Subcutaneous abdominal adipose tissue (tissue), 5 donors: ENCODE measurements around the gene ICE1.

Source experiments
- H3K27ac ChIP-seq: one replicate; pipeline ENCODE4 v1.7.0; 2013; ENCODE audit warnings: low read depth, mild to moderate bottlenecking, inconsistent platforms, low read length, moderate library complexity
- H3K27me3 ChIP-seq, 5 donors: one replicate each; pipeline ENCODE4 v1.7.0; 2013; ENCODE audit warnings: low read length in 5 of 5, inconsistent platforms in 1 of 5; ENCODE audit not compliant: control insufficient read depth in 5 of 5, insufficient read depth in 4 of 5
- H3K36me3 ChIP-seq, 5 donors: one replicate each; pipeline ENCODE4 v1.7.0; 2013; ENCODE audit warnings: low read length in 5 of 5; ENCODE audit not compliant: control insufficient read depth in 5 of 5, insufficient read depth in 5 of 5
- H3K4me1 ChIP-seq, 5 donors: one replicate each; pipeline ENCODE4 v1.7.0; 2013; ENCODE audit warnings: low read length in 5 of 5, mild to moderate bottlenecking in 3 of 5, moderate library complexity in 1 of 5; ENCODE audit not compliant: control insufficient read depth in 5 of 5, insufficient read depth in 5 of 5
- H3K4me3 ChIP-seq, 5 donors: one replicate each; pipeline ENCODE4 v1.7.0; 2013; ENCODE audit warnings: low read length in 5 of 5, low read depth in 1 of 5
- H3K9ac ChIP-seq, 5 donors: one replicate each; pipeline ENCODE4 v1.7.0; 2013; ENCODE audit warnings: low read length in 5 of 5, mild to moderate bottlenecking in 4 of 5, moderate library complexity in 3 of 5
- H3K9me3 ChIP-seq, 5 donors: one replicate each; pipeline ENCODE4 v1.7.0; 2013; ENCODE audit warnings: low read length in 5 of 5; ENCODE audit not compliant: control insufficient read depth in 5 of 5
- donor health status: healthy.
- donor health status: healthy.
- donor health status: healthy.
- donor health status: healthy.
- donor health status: healthy.

The ICE1 gene

GRCh38 chr5:5421961-5422818 lies at the start of gene ICE1:
Gene ICE1 (plus strand): TSS chr5:5422677. CDS start chr5:5422916, 239 bp downstream.
- H3K27me3 ChIP-seq: no peaks in the 10 kb centered on the region
- peak within 1 kb of the TSS; percentile 90 to 97 (median 92) for H3K4me3 ChIP-seq
- H3K9ac ChIP-seq: peak within 1 kb of the TSS; percentile 84 to 96 (median 94)
- peaks cover 16 to 44% (median 37%) of the 10 kb centered on the region in 5 donors for H3K4me1 ChIP-seq
- peak within 1 kb of the TSS; percentile 98 for H3K27ac ChIP-seq
- H3K36me3 ChIP-seq: no peaks in the 10 kb centered on the region
- no peaks in the 10 kb centered on the region for H3K9me3 ChIP-seq

GRCh38 chr5:5372930-5373329 lies 49.5 kb upstream of the ICE1 start:
- no peak overlapping the region for H3K27ac ChIP-seq
- no peak overlapping the region for H3K9ac ChIP-seq
- no peaks in the 10 kb centered on the region for H3K27me3 ChIP-seq
- H3K4me3 ChIP-seq: no peak overlapping the region
- H3K36me3 ChIP-seq: no peaks in the 10 kb centered on the region
- peaks cover 3 to 48% (median 32%) of the 10 kb centered on the region in 5 donors for H3K4me1 ChIP-seq
- no peaks in the 10 kb centered on the region for H3K9me3 ChIP-seq

- H3K27ac ChIP-seq: no peak overlapping the region
- H3K27me3 ChIP-seq: no peaks in the 10 kb centered on the region
- no peaks in the 10 kb centered on the region for H3K36me3 ChIP-seq
- H3K4me3 ChIP-seq: no peak overlapping the region
- no peaks in the 10 kb centered on the region for H3K9me3 ChIP-seq
- H3K4me1 ChIP-seq: peaks cover 3 to 49% (median 29%) of the 10 kb centered on the region in 5 donors
- no peak overlapping the region for H3K9ac ChIP-seq
Measured at GRCh38 chr5:5373351-5373989, 49.0 kb upstream of the ICE1 start.

GRCh38 chr5:5374009-5374715 lies 48.3 kb upstream of the ICE1 start:
- H3K27ac ChIP-seq: no peak overlapping the region
- no peak overlapping the region for H3K9ac ChIP-seq
- H3K27me3 ChIP-seq: no peaks in the 10 kb centered on the region
- H3K4me3 ChIP-seq: no peak overlapping the region
- H3K9me3 ChIP-seq: no peaks in the 10 kb centered on the region
- peaks cover 3 to 44% (median 22%) of the 10 kb centered on the region in 5 donors for H3K4me1 ChIP-seq
- no peaks in the 10 kb centered on the region for H3K36me3 ChIP-seq

- H3K9me3 ChIP-seq: no peaks in the 10 kb centered on the region
- H3K27ac ChIP-seq: no peak overlapping the region
- no peak overlapping the region for H3K9ac ChIP-seq
- H3K27me3 ChIP-seq: no peaks in the 10 kb centered on the region
- H3K4me1 ChIP-seq: peaks cover 1 to 25% (median 10%) of the 10 kb centered on the region in 5 donors
- H3K36me3 ChIP-seq: no peaks in the 10 kb centered on the region
- H3K4me3 ChIP-seq: no peak overlapping the region
Measured at GRCh38 chr5:5377780-5378179, 44.7 kb upstream of the ICE1 start.

GRCh38 chr5:5378531-5378930 lies 43.9 kb upstream of the ICE1 start:
- no peaks in the 10 kb centered on the region for H3K9me3 ChIP-seq
- H3K9ac ChIP-seq: no peak overlapping the region
- H3K4me3 ChIP-seq: peak overlapping the region in 1 of 5 donors; percentile 10
- peaks cover 0 to 21% (median 5%) of the 10 kb centered on the region in 5 donors for H3K4me1 ChIP-seq
- no peaks in the 10 kb centered on the region for H3K27me3 ChIP-seq
- no peak overlapping the region for H3K27ac ChIP-seq
- H3K36me3 ChIP-seq: no peaks in the 10 kb centered on the region

GRCh38 chr5:5380298-5380697 lies 42.2 kb upstream of the ICE1 start:
- no peaks in the 10 kb centered on the region for H3K9me3 ChIP-seq
- H3K4me1 ChIP-seq: peaks cover 0 to 25% (median 10%) of the 10 kb centered on the region in 5 donors
- H3K27me3 ChIP-seq: no peaks in the 10 kb centered on the region
- no peak overlapping the region for H3K27ac ChIP-seq
- no peak overlapping the region for H3K9ac ChIP-seq
- no peaks in the 10 kb centered on the region for H3K36me3 ChIP-seq
- H3K4me3 ChIP-seq: no peak overlapping the region

- no peaks in the 10 kb centered on the region for H3K27me3 ChIP-seq
- H3K4me1 ChIP-seq: peaks cover 0 to 27% (median 16%) of the 10 kb centered on the region in 5 donors
- no peaks in the 10 kb centered on the region for H3K9me3 ChIP-seq
- no peak overlapping the region for H3K27ac ChIP-seq
- H3K4me3 ChIP-seq: no peak overlapping the region
- H3K9ac ChIP-seq: no peak overlapping the region
- no peaks in the 10 kb centered on the region for H3K36me3 ChIP-seq
Measured at GRCh38 chr5:5381310-5381913, 41.1 kb upstream of the ICE1 start.

- Histone ChIP-seq H3K4me3 (no peak overlapping the region), H3K4me1 (peaks cover 0 to 34% (median 21%) of the 10 kb centered on the region in 5 donors), H3K27ac (no peak overlapping the region), H3K27me3 (no peaks in the 10 kb centered on the region), H3K9me3 (no peaks in the 10 kb centered on the region), H3K9ac (no peak overlapping the region), H3K36me3 (no peaks in the 10 kb centered on the region)
Measured at GRCh38 chr5:5383461-5383860, 39.0 kb upstream of the ICE1 start.
